NB4 (cell line): ENCODE measurements around the gene WDR20.

ENCODE experiments used
- CTCF ChIP-seq: IDR thresholded peaks from one replicate; pipeline ENCODE4 v1.5.1; 2012; ENCODE audit warnings: low read depth, low read length
- POLR2A ChIP-seq: IDR thresholded peaks from 2 replicates; pipeline ENCODE4 v1.6.1; 2011; ENCODE audit warnings: mild to moderate bottlenecking; ENCODE audit not compliant: insufficient read length; ENCODE audit errors: extremely low read depth

GRCh38 chr14:102232348-102232625, 92.6 kb downstream of the WDR20 start:
- TF ChIP-seq CTCF (no peak), POLR2A (no peak)
